Activated CD8-positive, alpha-beta memory T cell treated with anti-CD3 and anti-CD28 coated beads, Interleukin-2, amount 50 U/mL, for 1 hour (primary cell): ENCODE measurements around the gene EMSY.

Source experiments
- DNase-seq: peaks from one replicate; pipeline ENCODE4 v3.0.0-alpha.2; 2020; ENCODE audit errors: extremely low read depth

Gene EMSY

GRCh38 chr11:76523147-76523546 is 78.3 kb downstream of the EMSY start:
- no peak for DNase-seq

GRCh38 chr11:76523786-76524436 is 79.1 kb downstream of the EMSY start:
- DNase-seq = no peak

- no peak for DNase-seq
Observed at GRCh38 chr11:76524461-76524860, 79.6 kb downstream of the EMSY start.

GRCh38 chr11:76524919-76525318 is 80.1 kb downstream of the EMSY start:
- no peak for DNase-seq

GRCh38 chr11:76526878-76527277 is 82.1 kb downstream of the EMSY start:
- no peak for DNase-seq

GRCh38 chr11:76542436-76542835 is 97.6 kb downstream of the EMSY start:
- DNase-seq = no peak

GRCh38 chr11:76543006-76543703 is 98.3 kb downstream of the EMSY start:
- no peak for DNase-seq

GRCh38 chr11:76550781-76551180 is 106.0 kb downstream of the EMSY start:
- no peak for DNase-seq

- no peak for DNase-seq
Observed at GRCh38 chr11:76551400-76551799, 106.6 kb downstream of the EMSY start.

- no peak for DNase-seq
Observed at GRCh38 chr11:76552987-76553386, 108.2 kb downstream of the EMSY start.

- no peak for DNase-seq
Observed at GRCh38 chr11:76553554-76554476, 109.0 kb downstream of the EMSY start.

GRCh38 chr11:76554767-76555166 is 109.9 kb downstream of the EMSY start:
- no peak for DNase-seq

GRCh38 chr11:76557466-76557865 is 112.6 kb downstream of the EMSY start:
- DNase-seq = no peak

GRCh38 chr11:76558473-76558872 is 113.7 kb downstream of the EMSY start:
- no peak for DNase-seq

GRCh38 chr11:76558891-76559290 is 114.1 kb downstream of the EMSY start:
- DNase-seq = no peak

GRCh38 chr11:76559346-76559745 is 114.5 kb downstream of the EMSY start:
- no peak for DNase-seq

- no peak for DNase-seq
Observed at GRCh38 chr11:76560219-76560618, 115.4 kb downstream of the EMSY start.

GRCh38 chr11:76561245-76561644 is 116.4 kb downstream of the EMSY start:
- no peak for DNase-seq

GRCh38 chr11:76562541-76562940 is 117.7 kb downstream of the EMSY start:
- DNase-seq = no peak

GRCh38 chr11:76564364-76564763 is 119.5 kb downstream of the EMSY start:
- DNase-seq = no peak

GRCh38 chr11:76566811-76567210 is 122.0 kb downstream of the EMSY start:
- no peak for DNase-seq

GRCh38 chr11:76567261-76567660 is 122.4 kb downstream of the EMSY start:
- no peak for DNase-seq

GRCh38 chr11:76568139-76568538 is 123.3 kb downstream of the EMSY start:
- no peak for DNase-seq
